LNCaP clone FGC (cell line): ENCODE measurements around the gene SSBP2.

Experiments used
- DNase-seq: peaks from one replicate; pipeline ENCODE4 v3.0.0-alpha.2; 2011; ENCODE audit warnings: low read depth
- H3K4me3 ChIP-seq: 2 replicates; pipeline ENCODE4 v1.5.1; 2011; ENCODE audit warnings: mild to moderate bottlenecking, low read depth, low read length, control low read depth
- TF ChIP-seq, protein P1 (sequence below): IDR thresholded peaks from 2 replicates; pipeline ENCODE4 v1.5.1; 2012; ENCODE audit warnings: mild to moderate bottlenecking; ENCODE audit not compliant: control insufficient read depth, insufficient read depth; ENCODE audit errors: extremely low read depth

SSBP2 gene

DNA sequence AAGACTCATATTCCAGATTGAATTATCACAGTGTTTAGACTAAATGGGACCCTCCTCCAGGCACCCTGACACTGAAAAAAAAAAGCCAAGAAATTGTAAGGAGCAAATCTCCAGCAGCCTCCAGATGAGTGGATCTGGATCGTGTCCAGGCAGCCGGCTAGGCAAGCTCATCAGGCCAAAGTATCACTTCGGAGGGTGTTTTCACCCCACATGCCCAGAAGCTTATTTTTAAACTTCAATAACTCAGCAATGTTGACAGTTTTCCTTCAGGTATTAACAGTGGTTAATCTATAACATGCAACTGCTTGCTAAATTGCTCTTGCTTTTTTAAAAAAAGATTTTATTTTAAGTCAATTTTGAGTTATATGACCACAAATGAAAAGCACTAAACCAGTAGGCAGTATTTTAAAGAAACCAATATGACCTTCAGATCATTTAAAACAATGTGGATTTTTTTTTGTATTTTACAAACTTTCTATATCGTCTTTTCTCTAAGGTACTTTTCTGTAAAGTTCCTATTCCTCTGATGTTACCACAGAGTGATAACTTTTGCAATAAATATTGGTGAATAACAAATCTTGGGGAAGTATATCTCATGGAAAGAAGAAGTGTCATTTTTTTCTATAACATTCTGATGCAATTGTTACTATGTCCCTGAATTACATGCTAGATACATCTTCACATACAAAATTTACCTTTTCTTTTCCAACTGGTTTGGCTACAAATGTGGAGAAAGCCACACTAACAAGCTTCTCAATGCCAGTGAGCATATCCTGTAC lies 387.6 kb downstream of the SSBP2 start:
- DNase-seq, result peak; percentile 32
- H3K4me3 ChIP-seq, result no peak overlapping the region
- TF ChIP-seq, protein P1, sequence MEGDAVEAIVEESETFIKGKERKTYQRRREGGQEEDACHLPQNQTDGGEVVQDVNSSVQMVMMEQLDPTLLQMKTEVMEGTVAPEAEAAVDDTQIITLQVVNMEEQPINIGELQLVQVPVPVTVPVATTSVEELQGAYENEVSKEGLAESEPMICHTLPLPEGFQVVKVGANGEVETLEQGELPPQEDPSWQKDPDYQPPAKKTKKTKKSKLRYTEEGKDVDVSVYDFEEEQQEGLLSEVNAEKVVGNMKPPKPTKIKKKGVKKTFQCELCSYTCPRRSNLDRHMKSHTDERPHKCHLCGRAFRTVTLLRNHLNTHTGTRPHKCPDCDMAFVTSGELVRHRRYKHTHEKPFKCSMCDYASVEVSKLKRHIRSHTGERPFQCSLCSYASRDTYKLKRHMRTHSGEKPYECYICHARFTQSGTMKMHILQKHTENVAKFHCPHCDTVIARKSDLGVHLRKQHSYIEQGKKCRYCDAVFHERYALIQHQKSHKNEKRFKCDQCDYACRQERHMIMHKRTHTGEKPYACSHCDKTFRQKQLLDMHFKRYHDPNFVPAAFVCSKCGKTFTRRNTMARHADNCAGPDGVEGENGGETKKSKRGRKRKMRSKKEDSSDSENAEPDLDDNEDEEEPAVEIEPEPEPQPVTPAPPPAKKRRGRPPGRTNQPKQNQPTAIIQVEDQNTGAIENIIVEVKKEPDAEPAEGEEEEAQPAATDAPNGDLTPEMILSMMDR, result no peak
